ENCODE measurements around the gene LIME1. TPM values are rescaled to one million over a fixed set of nuclear protein-coding genes. Genes with fewer than 3 reads are reported as not detected.

LIME1 gene
- total RNA-seq, 1 experiment from 2014 or later, result 13.5 TPM

DNA sequence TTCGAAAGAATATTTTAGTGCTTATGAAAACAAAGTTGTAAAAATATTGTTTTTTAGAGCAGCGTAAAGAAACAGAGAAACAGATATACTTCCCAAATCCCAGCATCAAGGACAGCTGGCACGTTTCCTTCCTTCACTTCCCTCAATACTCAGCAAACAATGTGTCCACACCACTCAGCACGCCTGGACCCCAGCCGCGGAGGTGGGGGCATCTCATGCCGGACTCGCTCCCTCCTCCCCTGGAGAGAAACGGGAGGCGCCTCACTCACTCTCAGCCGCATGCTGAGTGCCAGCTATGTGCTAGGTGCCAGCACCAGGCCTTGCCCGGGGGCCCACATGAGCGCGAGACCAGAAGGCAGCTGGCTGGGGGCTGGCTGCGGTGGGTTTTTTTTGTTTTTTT lies 37.8 kb downstream of the LIME1 start:
- H4K20me1 ChIP-seq (ENCODE audit: control insufficient read depth, insufficient read depth, insufficient read length), result no peaks in the 10 kb centered on the region
- peaks cover 2% of the 10 kb centered on the region; the same call in 1 of the 2 replicates for H3K79me2 ChIP-seq (ENCODE audit: insufficient read depth, low read length)
- H2BK120ac ChIP-seq (ENCODE audit: low read depth, low read length, poor library complexity, severe bottlenecking), result no peak overlapping the region
- H3K56ac ChIP-seq (ENCODE audit: insufficient read length, low read depth, low read length), result no peak overlapping the region
- H3K14ac ChIP-seq (ENCODE audit: insufficient read depth, low read length), result no peak overlapping the region
- H3T11ph ChIP-seq (ENCODE audit: low read length), result no peak overlapping the region
- no peak overlapping the region for H2AK5ac ChIP-seq (ENCODE audit: insufficient read length, low read length)
- no peak overlapping the region for H4K5ac ChIP-seq (ENCODE audit: insufficient read length, low read depth, low read length)
- H3K4me3 Mint-ChIP-seq, result peak overlapping the region in 1 of 2 experiments; percentile 30; a peak in 1 of 5 replicates
- H3K9me3 ChIP-seq (ENCODE audit: control insufficient read depth, low read depth, low read length), result no peaks in the 10 kb centered on the region
- H2BK5ac ChIP-seq (ENCODE audit: insufficient read length, low read length), result no peak overlapping the region
- peaks cover 3 to 21% (median 19%) of the 10 kb centered on the region in 3 experiments; a peak in 6 of 7 replicates for H3K36me3 Mint-ChIP-seq (ENCODE audit: insufficient read depth in 1 of 3, low read depth in 3 of 3)
- H2BK12ac ChIP-seq (ENCODE audit: insufficient read length, low read depth, low read length), result no peak overlapping the region
- H3K4me1 Mint-ChIP-seq, result peaks cover 19 to 21% of the 10 kb centered on the region in 2 experiments
- H4K8ac ChIP-seq (replicated peaks; ENCODE audit: insufficient read length, low read depth, low read length), result no peak overlapping the region
- no peak overlapping the region for H3K23ac ChIP-seq (ENCODE audit: insufficient read length, low read depth, low read length)
- peak; percentile 30 for DNase-seq
- no peak overlapping the region for H2AFZ ChIP-seq (ENCODE audit: low read length)
- H3K27ac ChIP-seq (ENCODE audit: insufficient read length, low read depth, low read length), result no peak overlapping the region
- H3K79me1 ChIP-seq (ENCODE audit: insufficient read depth, low read depth, low read length, poor library complexity, severe bottlenecking), result no peaks in the 10 kb centered on the region
- H2BK20ac ChIP-seq (ENCODE audit: low read depth, low read length, poor library complexity, severe bottlenecking), result no peak overlapping the region
- no peaks in the 10 kb centered on the region for H3K4me1 ChIP-seq (ENCODE audit: insufficient read depth, low read length)
- no peak overlapping the region for H3K18ac ChIP-seq (ENCODE audit: insufficient read length, low read depth, low read length)
- H2BK15ac ChIP-seq (ENCODE audit: low read depth, low read length), result no peak overlapping the region
- no peak overlapping the region for H4K91ac ChIP-seq (ENCODE audit: insufficient read length, low read depth, low read length)
- H3K4me2 ChIP-seq (ENCODE audit: insufficient read depth, insufficient read length, low read length), result no peak overlapping the region
- no peak overlapping the region for H3K4ac ChIP-seq (ENCODE audit: low read depth, low read length)
- no peak overlapping the region; a peak in 1 of 7 replicates for H3K27ac Mint-ChIP-seq
- H3K9me3 Mint-ChIP-seq, result no peaks in the 10 kb centered on the region; a peak in 2 of 5 replicates
- no peaks in the 10 kb centered on the region for H3K27me3 ChIP-seq (ENCODE audit: insufficient read depth, low read length)
- TF ChIP-seq, protein P1, sequence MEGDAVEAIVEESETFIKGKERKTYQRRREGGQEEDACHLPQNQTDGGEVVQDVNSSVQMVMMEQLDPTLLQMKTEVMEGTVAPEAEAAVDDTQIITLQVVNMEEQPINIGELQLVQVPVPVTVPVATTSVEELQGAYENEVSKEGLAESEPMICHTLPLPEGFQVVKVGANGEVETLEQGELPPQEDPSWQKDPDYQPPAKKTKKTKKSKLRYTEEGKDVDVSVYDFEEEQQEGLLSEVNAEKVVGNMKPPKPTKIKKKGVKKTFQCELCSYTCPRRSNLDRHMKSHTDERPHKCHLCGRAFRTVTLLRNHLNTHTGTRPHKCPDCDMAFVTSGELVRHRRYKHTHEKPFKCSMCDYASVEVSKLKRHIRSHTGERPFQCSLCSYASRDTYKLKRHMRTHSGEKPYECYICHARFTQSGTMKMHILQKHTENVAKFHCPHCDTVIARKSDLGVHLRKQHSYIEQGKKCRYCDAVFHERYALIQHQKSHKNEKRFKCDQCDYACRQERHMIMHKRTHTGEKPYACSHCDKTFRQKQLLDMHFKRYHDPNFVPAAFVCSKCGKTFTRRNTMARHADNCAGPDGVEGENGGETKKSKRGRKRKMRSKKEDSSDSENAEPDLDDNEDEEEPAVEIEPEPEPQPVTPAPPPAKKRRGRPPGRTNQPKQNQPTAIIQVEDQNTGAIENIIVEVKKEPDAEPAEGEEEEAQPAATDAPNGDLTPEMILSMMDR (conservative IDR thresholded peaks at IDR 0.05), result no peak
- no CpG with 5 or more reads among the region's 15 CpGs for WGBS (ENCODE audit: extremely low coverage, insufficient read length, low lambda C conversion rate)
- no peaks in the 10 kb centered on the region; the same call in 1 of the 2 replicates for H3K27me3 Mint-ChIP-seq (ENCODE audit: low read depth)
- peaks cover 7% of the 10 kb centered on the region for H3K23me2 ChIP-seq (ENCODE audit: insufficient read length, low read depth, low read length, poor library complexity, severe bottlenecking)
- no peak overlapping the region for H3K9ac ChIP-seq (ENCODE audit: extremely low read depth, insufficient read length, low read length)
